Measurements from ENCODE around the gene FAM53A. TPM values are rescaled to one million over a fixed set of nuclear protein-coding genes. Genes with fewer than 3 reads are reported as not detected.
A peak's percentile ranks its signal among the peaks of the same experiment; 100 is the strongest.

FAM53A gene
- total RNA-seq, 2 donors from 2014 or later = 1.8 to 2.6 TPM

- H3K4me3 Mint-ChIP-seq = no peak overlapping the region
- no peak for ATAC-seq (replicated peaks)
- H3K9me3 Mint-ChIP-seq = no peaks in the 10 kb centered on the region
- H3K27me3 Mint-ChIP-seq = peaks cover 3% of the 10 kb centered on the region
- H3K27ac Mint-ChIP-seq = no peak overlapping the region
- no peaks in the 10 kb centered on the region for H3K4me1 Mint-ChIP-seq
- H3K36me3 Mint-ChIP-seq (ENCODE audit: low read depth) = no peaks in the 10 kb centered on the region
Observed at GRCh38 chr4:1637580-1638271, 46.4 kb downstream of the FAM53A start.

DNA sequence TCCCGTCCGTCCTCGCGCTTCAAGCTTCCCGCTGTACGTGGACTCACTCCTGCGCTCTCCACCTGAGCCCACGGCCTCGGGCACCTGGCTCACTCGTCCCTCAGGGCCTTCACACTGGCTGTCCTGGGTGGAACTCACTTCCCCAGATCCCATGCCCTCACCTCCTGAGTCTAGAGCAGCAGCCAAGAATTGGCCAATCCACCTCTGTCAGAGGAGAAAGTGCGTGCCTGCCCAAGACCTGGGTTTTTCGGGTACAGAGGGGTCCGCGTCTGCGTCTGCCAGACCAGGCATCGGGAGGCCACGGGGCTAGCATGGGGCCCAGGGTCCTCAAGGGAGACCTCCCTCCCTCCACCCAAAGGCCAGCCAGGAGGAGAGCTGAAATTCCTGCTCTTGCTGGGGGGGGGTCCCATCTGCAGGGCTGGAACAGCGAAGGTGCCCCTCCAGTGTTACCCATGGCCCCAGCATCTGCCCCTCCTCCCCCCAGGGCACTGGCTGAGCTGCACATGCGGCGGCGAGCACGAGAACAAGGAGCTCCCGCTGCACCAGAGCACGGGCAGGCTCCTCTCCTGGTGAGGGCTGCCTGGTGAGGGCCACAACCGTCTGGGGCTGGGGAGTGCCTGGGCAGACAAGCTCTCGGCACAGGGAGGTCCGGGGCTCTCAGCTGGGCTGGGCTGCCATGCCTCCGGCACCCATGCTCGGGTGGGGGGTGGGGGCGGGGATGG, 47.5 kb downstream of the FAM53A start:
- Mint-ChIP-seq H3K27ac (no peak overlapping the region), H3K36me3 (ENCODE audit: low read depth) (no peaks in the 10 kb centered on the region)
- ATAC-seq (replicated peaks) = no peak

GRCh38 chr4:1635464-1635863, 48.6 kb downstream of the FAM53A start:
- no peak for ATAC-seq (replicated peaks)
- Mint-ChIP-seq H3K36me3 (ENCODE audit: low read depth) (no peaks in the 10 kb centered on the region), H3K4me1 (no peaks in the 10 kb centered on the region), H3K27me3 (peaks cover 3% of the 10 kb centered on the region), H3K4me3 (no peak overlapping the region), H3K9me3 (no peaks in the 10 kb centered on the region), H3K27ac (no peak overlapping the region)

More for the DNA sequence above, 47.5 kb downstream of the FAM53A start:
- Mint-ChIP-seq H3K4me3 (no peak overlapping the region), H3K4me1 (no peaks in the 10 kb centered on the region), H3K9me3 (no peaks in the 10 kb centered on the region), H3K27me3 (peaks cover 3% of the 10 kb centered on the region)

GRCh38 chr4:1633993-1634392, 50.1 kb downstream of the FAM53A start:
- Mint-ChIP-seq H3K4me1 (no peaks in the 10 kb centered on the region), H3K36me3 (ENCODE audit: low read depth) (no peaks in the 10 kb centered on the region), H3K27me3 (peaks cover 3% of the 10 kb centered on the region), H3K4me3 (no peak overlapping the region), H3K9me3 (no peaks in the 10 kb centered on the region), H3K27ac (no peak overlapping the region)
- no peak for ATAC-seq (replicated peaks)

DNA sequence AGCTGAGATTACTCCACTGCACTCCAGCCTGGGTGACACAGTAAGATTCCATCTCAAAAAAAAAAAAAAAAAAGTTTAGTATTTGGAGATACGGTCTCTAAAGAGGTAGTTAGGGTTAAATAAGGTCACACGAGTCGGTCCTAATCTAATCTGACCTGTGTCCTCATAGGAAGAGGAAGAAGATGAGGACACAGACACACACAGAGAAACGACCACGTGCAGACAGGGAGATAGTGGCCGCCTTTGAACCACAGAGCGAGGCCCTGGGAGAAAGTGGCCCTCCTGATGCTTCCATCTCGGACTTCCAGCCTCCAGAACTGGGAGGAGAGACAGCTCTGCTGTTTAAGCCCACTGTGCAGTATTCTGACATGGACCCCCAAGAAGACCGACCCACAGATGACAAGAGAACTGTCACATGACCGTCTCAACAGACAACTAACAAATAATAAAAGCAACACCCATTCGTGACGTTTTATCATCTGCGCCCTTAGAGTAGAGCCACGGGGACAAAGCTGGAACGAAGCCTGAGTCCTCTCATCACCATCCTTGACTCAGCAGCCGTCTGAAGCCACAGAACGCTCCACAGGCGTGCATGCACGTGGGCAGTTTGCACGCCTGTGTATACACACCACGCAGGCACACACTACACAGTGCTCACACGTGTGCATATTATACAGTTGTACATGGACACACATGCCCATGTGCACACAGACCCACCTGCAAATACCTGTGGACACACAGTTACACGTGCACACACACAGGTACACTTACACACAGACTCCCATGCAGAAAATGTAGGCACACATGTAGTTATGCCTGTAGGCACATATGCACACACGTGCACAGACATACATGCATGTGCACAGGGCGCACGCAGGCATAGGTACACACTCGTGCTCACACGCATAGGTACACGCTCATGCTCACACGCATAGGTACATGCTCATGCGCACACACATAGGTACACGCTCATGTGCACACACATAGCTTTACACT, 51.7 kb downstream of the FAM53A start:
- Mint-ChIP-seq H3K4me3 (no peak overlapping the region), H3K36me3 (ENCODE audit: low read depth) (no peaks in the 10 kb centered on the region), H3K4me1 (no peaks in the 10 kb centered on the region), H3K9me3 (no peaks in the 10 kb centered on the region), H3K27ac (no peak overlapping the region), H3K27me3 (peaks cover 3% of the 10 kb centered on the region)
- ATAC-seq (replicated peaks) = no peak

- no peak for ATAC-seq (replicated peaks)
- no peak overlapping the region for H3K27ac Mint-ChIP-seq
- H3K4me3 Mint-ChIP-seq = no peak overlapping the region
- H3K4me1 Mint-ChIP-seq = no peaks in the 10 kb centered on the region
- H3K9me3 Mint-ChIP-seq = no peaks in the 10 kb centered on the region
- H3K27me3 Mint-ChIP-seq = peaks cover 3% of the 10 kb centered on the region
- no peaks in the 10 kb centered on the region for H3K36me3 Mint-ChIP-seq (ENCODE audit: low read depth)
Observed at GRCh38 chr4:1631136-1631535, 53.0 kb downstream of the FAM53A start.

- Mint-ChIP-seq H3K27ac (no peak overlapping the region), H3K4me1 (no peaks in the 10 kb centered on the region), H3K4me3 (no peak overlapping the region), H3K36me3 (ENCODE audit: low read depth) (no peaks in the 10 kb centered on the region), H3K27me3 (peaks cover 3% of the 10 kb centered on the region), H3K9me3 (no peaks in the 10 kb centered on the region)
- no peak for ATAC-seq (replicated peaks)
Observed at GRCh38 chr4:1630266-1630665, 53.8 kb downstream of the FAM53A start.

- no peaks in the 10 kb centered on the region for H3K36me3 Mint-ChIP-seq (ENCODE audit: low read depth)
Observed at GRCh38 chr4:1629699-1630083, 54.4 kb downstream of the FAM53A start.

DNA sequence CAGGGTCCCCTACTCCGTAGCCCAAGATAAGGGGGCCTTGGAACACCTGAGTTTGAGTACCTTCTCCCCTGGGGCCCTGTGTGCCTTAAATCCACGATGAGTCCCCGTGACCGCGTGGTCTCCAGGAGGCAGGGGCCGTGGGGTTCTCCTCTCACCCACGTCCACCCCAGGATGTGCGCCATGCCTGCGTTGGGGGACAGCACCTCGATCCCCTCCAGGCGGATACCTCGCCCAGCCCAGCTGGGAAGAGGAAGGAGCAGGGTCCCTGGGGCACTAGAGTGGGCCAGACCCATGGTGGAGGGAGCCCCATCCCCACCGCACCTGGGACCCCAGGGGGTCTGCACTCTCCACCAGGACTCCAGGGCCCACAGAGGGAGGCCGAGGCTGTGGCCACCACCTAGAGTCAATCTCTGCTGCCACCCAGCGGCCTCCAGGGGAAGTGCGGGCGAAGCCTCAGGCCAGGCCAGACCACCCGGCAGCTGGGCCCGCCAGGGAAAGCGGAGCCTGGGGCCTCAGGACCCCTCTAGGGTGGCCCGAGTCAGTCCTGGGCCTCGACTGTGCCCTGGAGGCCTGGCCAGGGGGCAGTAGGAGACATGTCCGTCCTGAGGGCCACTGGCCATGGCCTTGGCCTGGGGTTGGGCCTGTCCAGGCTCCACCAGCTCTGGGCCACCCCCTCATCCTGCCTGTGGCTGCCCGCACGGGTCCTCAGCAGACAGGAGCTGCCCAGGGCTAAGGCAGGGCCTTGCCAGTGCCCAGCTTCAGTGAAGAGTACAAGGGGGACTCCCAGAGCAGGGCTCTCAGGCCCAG, 55.0 kb downstream of the FAM53A start:
- peak; percentile 82 for ATAC-seq (replicated peaks)
- Mint-ChIP-seq H3K4me3 (no peak overlapping the region), H3K27me3 (no peaks in the 10 kb centered on the region), H3K9me3 (no peaks in the 10 kb centered on the region), H3K4me1 (no peaks in the 10 kb centered on the region), H3K27ac (no peak overlapping the region), H3K36me3 (ENCODE audit: low read depth) (no peaks in the 10 kb centered on the region)

More at GRCh38 chr4:1629699-1630083, 54.4 kb downstream of the FAM53A start:
- H3K27me3 Mint-ChIP-seq = no peaks in the 10 kb centered on the region
- H3K9me3 Mint-ChIP-seq = no peaks in the 10 kb centered on the region
- no peaks in the 10 kb centered on the region for H3K4me1 Mint-ChIP-seq
- H3K27ac Mint-ChIP-seq = no peak overlapping the region
- no peak overlapping the region for H3K4me3 Mint-ChIP-seq
- ATAC-seq (replicated peaks) = no peak

DNA sequence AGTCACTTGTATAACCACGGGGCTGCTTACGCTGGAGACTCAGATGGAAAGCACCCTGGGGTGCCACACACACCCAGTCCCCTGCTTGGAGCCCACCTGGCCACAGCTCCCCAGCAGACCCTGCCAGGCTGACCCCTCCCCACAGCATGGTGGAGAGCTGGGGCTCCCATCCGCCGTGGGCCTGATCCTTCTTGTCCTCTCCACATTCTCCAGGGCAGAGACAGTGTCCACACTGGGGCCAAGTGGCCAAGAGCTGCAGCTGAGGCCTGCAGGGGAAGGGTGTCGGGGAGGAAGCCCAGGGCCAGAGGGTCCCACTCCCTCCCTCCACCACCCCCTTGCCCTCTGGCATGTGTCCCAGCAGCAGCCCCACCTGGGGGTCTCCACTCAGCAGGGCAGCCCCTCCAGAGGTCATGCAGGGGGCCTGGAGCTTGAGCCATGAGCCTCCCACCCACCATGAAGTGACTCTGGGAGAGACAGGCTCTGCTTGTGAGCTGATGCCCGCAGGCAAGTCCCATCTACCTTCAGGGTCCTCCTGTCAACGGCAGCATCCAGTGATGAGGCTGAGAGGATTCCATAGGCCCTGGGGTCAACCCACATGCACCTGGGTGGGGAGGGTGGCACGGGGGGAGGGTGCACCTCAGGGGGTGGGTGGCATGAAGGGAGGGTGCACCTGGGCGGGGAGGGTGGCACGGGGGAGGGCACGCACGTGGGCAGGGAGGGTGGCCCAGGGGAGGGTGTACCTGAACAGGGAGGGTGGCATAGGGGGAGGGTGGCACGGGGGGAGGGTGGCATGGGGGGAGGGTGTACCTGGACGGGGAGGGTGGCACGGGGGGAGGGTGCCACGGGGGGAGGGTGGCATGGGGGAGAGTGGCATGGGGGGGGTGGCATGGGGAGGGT, 56.4 kb downstream of the FAM53A start:
- H3K36me3 Mint-ChIP-seq (ENCODE audit: low read depth) = no peaks in the 10 kb centered on the region
- H3K27ac Mint-ChIP-seq = no peak overlapping the region
- no peaks in the 10 kb centered on the region for H3K9me3 Mint-ChIP-seq
- no peak overlapping the region for H3K4me3 Mint-ChIP-seq
- no peak for ATAC-seq (replicated peaks)
- H3K27me3 Mint-ChIP-seq = no peaks in the 10 kb centered on the region
- H3K4me1 Mint-ChIP-seq = no peaks in the 10 kb centered on the region

DNA sequence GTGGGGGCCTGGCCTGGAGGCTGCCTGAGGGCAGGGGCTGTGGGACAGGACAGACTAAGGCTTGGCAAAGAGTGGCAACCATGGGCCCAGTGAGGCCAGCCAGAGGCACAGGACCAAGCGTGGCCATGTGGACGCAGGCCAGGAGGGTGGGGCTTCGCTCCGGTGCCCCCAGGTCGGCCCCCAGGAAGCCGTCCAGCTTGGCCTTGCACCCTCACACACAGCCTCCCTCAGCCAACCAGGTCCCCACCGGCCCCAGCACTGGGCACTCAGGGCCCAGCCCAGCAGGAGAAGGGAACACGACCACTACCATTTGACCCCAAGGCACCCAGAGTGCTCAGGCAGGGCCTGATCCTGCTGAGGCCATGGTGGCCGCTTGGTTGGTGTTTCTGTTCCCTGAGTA, 57.2 kb downstream of the FAM53A start:
- Mint-ChIP-seq H3K27me3 (no peaks in the 10 kb centered on the region), H3K9me3 (no peaks in the 10 kb centered on the region), H3K4me1 (no peaks in the 10 kb centered on the region), H3K36me3 (ENCODE audit: low read depth) (no peaks in the 10 kb centered on the region), H3K27ac (no peak overlapping the region), H3K4me3 (no peak overlapping the region)
- ATAC-seq (replicated peaks) = no peak

DNA sequence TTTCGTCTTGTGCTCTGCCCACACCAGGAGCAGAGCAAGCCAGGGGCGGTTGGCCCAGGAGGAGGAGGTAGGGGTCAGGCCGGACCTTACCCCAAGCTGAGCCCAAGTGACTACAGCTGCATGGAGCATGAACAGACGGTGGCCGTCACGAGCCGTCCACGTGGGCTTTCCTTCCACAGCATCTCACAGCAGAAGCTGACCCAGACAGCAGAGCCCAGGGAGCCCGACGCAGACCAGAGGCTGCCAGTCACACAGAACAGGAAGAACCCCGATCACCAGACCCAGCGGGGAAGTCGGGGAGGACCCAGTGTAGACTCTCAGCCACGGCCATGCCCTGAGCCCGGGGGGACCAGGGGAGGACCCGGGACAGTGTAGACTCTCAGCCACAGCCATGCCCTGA, 58.0 kb downstream of the FAM53A start:
- H3K4me1 Mint-ChIP-seq = no peaks in the 10 kb centered on the region
- H3K4me3 Mint-ChIP-seq = no peak overlapping the region
- ATAC-seq (replicated peaks) = no peak
- H3K27ac Mint-ChIP-seq = no peak overlapping the region
- H3K36me3 Mint-ChIP-seq (ENCODE audit: low read depth) = no peaks in the 10 kb centered on the region
- H3K9me3 Mint-ChIP-seq = no peaks in the 10 kb centered on the region
- H3K27me3 Mint-ChIP-seq = no peaks in the 10 kb centered on the region

- Mint-ChIP-seq H3K4me1 (peaks cover 2% of the 10 kb centered on the region), H3K27ac (no peak overlapping the region), H3K27me3 (no peaks in the 10 kb centered on the region), H3K4me3 (no peak overlapping the region), H3K9me3 (no peaks in the 10 kb centered on the region), H3K36me3 (ENCODE audit: low read depth) (no peaks in the 10 kb centered on the region)
- no peak for ATAC-seq (replicated peaks)
Observed at GRCh38 chr4:1625600-1626138, 58.4 kb downstream of the FAM53A start.
